ENCODE results near the gene GALM.
"Not testable (repeated sequence)": the region's sequence is repeated elsewhere in the genome, so short reads cannot be mapped to it uniquely, and the experiment has no call there.

The GALM gene

GRCh38 chr2:38682008-38682575 lies 16.2 kb downstream of the GALM start:
- DNase-seq (ENCODE audit: low spot score): no peak

GRCh38 chr2:38682620-38683019 lies 16.7 kb downstream of the GALM start:
- DNase-seq (ENCODE audit: low spot score): not testable (repeated sequence)

GRCh38 chr2:38683766-38684165 lies 17.9 kb downstream of the GALM start:
- DNase-seq (ENCODE audit: low spot score): no peak

- peak; percentile 48 for DNase-seq (ENCODE audit: low spot score)
These were observed 19.3 kb downstream of the GALM start for GRCh38 chr2:38685116-38685735.

GRCh38 chr2:38690499-38691420 lies 24.8 kb downstream of the GALM start:
- peak; percentile 28 for DNase-seq (ENCODE audit: low spot score)

GRCh38 chr2:38691994-38692393 lies 26.1 kb downstream of the GALM start:
- DNase-seq (ENCODE audit: low spot score): no peak

- no peak for DNase-seq (ENCODE audit: low spot score)
These were observed 26.9 kb downstream of the GALM start for GRCh38 chr2:38692636-38693318.

- DNase-seq (ENCODE audit: low spot score): no peak
These were observed 31.4 kb downstream of the GALM start for GRCh38 chr2:38697116-38697840.

- DNase-seq (ENCODE audit: low spot score): no peak
These were observed 32.6 kb downstream of the GALM start for GRCh38 chr2:38698467-38699003.

GRCh38 chr2:38700113-38700785 lies 34.3 kb downstream of the GALM start:
- no peak for DNase-seq (ENCODE audit: low spot score)

- no peak for DNase-seq (ENCODE audit: low spot score)
These were observed 35.1 kb downstream of the GALM start for GRCh38 chr2:38700881-38701458.

- DNase-seq (ENCODE audit: low spot score): no peak
These were observed 35.6 kb downstream of the GALM start for GRCh38 chr2:38701542-38701941.

GRCh38 chr2:38702413-38702812 lies 36.5 kb downstream of the GALM start:
- no peak for DNase-seq (ENCODE audit: low spot score)

GRCh38 chr2:38703336-38703735 lies 37.4 kb downstream of the GALM start:
- not testable (repeated sequence) for DNase-seq (ENCODE audit: low spot score)

GRCh38 chr2:38704664-38705063 lies 38.8 kb downstream of the GALM start:
- no peak for DNase-seq (ENCODE audit: low spot score)

- no peak for DNase-seq (ENCODE audit: low spot score)
These were observed 41.0 kb downstream of the GALM start for GRCh38 chr2:38706846-38707345.

- DNase-seq (ENCODE audit: low spot score): not testable (repeated sequence)
These were observed 42.6 kb downstream of the GALM start for GRCh38 chr2:38708491-38708890.

GRCh38 chr2:38708900-38709566 lies 43.1 kb downstream of the GALM start:
- DNase-seq (ENCODE audit: low spot score): no peak

- no peak for DNase-seq (ENCODE audit: low spot score)
These were observed 43.8 kb downstream of the GALM start for GRCh38 chr2:38709567-38710194.
